Measurements from ENCODE around the gene BAG5. TPM values are rescaled to one million over a fixed set of nuclear protein-coding genes. Genes with fewer than 3 reads are reported as not detected.

The BAG5 gene
- total RNA-seq, 2 experiments from 2014 or later: 28.8 to 29.6 TPM

- ChIA-PET POLR2A (interaction anchor here (0.8 kb wide), 1 partner anchor 33 kb away, joined by 3 read pairs; no protein-coding TSS in a partner anchor), CTCF (no interaction called here)
- Mint-ChIP-seq H3K9me3 (no peaks in the 10 kb centered on the region), H3K27ac (no peak overlapping the region), H3K27me3 (no peaks in the 10 kb centered on the region), H3K4me3 (no peak overlapping the region), H3K4me1 (ENCODE audit: low read depth) (peaks cover 2% of the 10 kb centered on the region), H3K36me3 (ENCODE audit: low read depth) (peaks cover 5% of the 10 kb centered on the region)
- ATAC-seq (peak; percentile 72), DNase-seq (peak; percentile 12)
- no peak for TF ChIP-seq CTCF (IDR thresholded peaks at IDR 0.05)
- intact Hi-C loops (cut with micrococcal nuclease): no loop called here
These were observed 31.1 kb upstream of the BAG5 start for GRCh38 chr14:103593577-103593976.

- no peak for DNase-seq
- peaks cover 9% of the 10 kb centered on the region for H3K36me3 Mint-ChIP-seq (ENCODE audit: low read depth)
- CTCF ChIA-PET: interaction anchor here (1.2 kb wide), 1 partner anchor 27 kb away, joined by 3 read pairs; no protein-coding TSS in a partner anchor
- H3K4me1 Mint-ChIP-seq (ENCODE audit: low read depth): no peaks in the 10 kb centered on the region
- no peaks in the 10 kb centered on the region for H3K9me3 Mint-ChIP-seq
- H3K27me3 Mint-ChIP-seq: no peaks in the 10 kb centered on the region
- H3K27ac Mint-ChIP-seq: no peak overlapping the region
- no peak overlapping the region for H3K4me3 Mint-ChIP-seq
- POLR2A ChIA-PET: interaction anchor here (0.6 kb wide), 1 partner anchor 119 kb away, joined by 3 read pairs; no protein-coding TSS in a partner anchor
- no peak for ATAC-seq
- TF ChIP-seq CTCF (IDR thresholded peaks at IDR 0.05): no peak
- intact Hi-C loops (cut with micrococcal nuclease): no loop called here
These were observed 22.0 kb upstream of the BAG5 start for GRCh38 chr14:103584326-103584915.

GRCh38 chr14:103581954-103582703 lies 19.7 kb upstream of the BAG5 start:
- Mint-ChIP-seq H3K27me3 (no peaks in the 10 kb centered on the region), H3K9me3 (no peaks in the 10 kb centered on the region), H3K36me3 (ENCODE audit: low read depth) (peaks cover 13% of the 10 kb centered on the region), H3K4me3 (no peak overlapping the region), H3K4me1 (ENCODE audit: low read depth) (no peaks in the 10 kb centered on the region), H3K27ac (no peak overlapping the region)
- TF ChIP-seq CTCF (IDR thresholded peaks at IDR 0.05): no peak
- no peak for ATAC-seq
- intact Hi-C loops (cut with micrococcal nuclease): no loop called here
- ChIA-PET POLR2A (no interaction called here), CTCF (no interaction called here)
- no peak for DNase-seq

GRCh38 chr14:103581206-103581605 lies 18.7 kb upstream of the BAG5 start:
- CTCF ChIA-PET: no interaction called here
- no peak overlapping the region for H3K27ac Mint-ChIP-seq

More at GRCh38 chr14:103581206-103581605, 18.7 kb upstream of the BAG5 start:
- POLR2A ChIA-PET: no interaction called here
- Mint-ChIP-seq H3K9me3 (no peaks in the 10 kb centered on the region), H3K4me3 (no peak overlapping the region), H3K27me3 (no peaks in the 10 kb centered on the region), H3K4me1 (ENCODE audit: low read depth) (no peaks in the 10 kb centered on the region), H3K36me3 (ENCODE audit: low read depth) (peaks cover 10% of the 10 kb centered on the region)
- ATAC-seq: no peak
- intact Hi-C loops (cut with micrococcal nuclease): no loop called here
- no peak for TF ChIP-seq CTCF (IDR thresholded peaks at IDR 0.05)
- DNase-seq: no peak
